SJCRH30 (cell line): ENCODE measurements around the gene ACHE. TPM values are rescaled to one million over a fixed set of nuclear protein-coding genes. Genes with fewer than 3 reads are reported as not detected.

ENCODE experiments used
- DNase-seq, 2 experiments: peaks; one replicate each; pipeline ENCODE4 v3.0.0-alpha.2; 2015 to 2020
- H3K27ac ChIP-seq: fragments of 250-450 bp; sonication (Bioruptor Pico); 2 replicates; pipeline ENCODE4 v1.5.1; 2020; ENCODE audit warnings: mild to moderate bottlenecking, moderate library complexity
- H3K27me3 ChIP-seq: fragments of 250-450 bp; sonication (Bioruptor Pico); 2 replicates; pipeline ENCODE4 v1.5.1; 2020; ENCODE audit warnings: mild to moderate bottlenecking, moderate library complexity
- H3K36me3 ChIP-seq: fragments of 250-450 bp; sonication (Bioruptor Pico); 2 replicates; pipeline ENCODE4 v1.5.1; 2020; ENCODE audit warnings: mild to moderate bottlenecking, moderate library complexity
- H3K4me1 ChIP-seq: fragments of 250-450 bp; sonication (Bioruptor Pico); 2 replicates; pipeline ENCODE4 v1.5.1; 2020; ENCODE audit warnings: mild to moderate bottlenecking, moderate library complexity
- H3K4me3 ChIP-seq: fragments of 250-450 bp; sonication (Bioruptor Pico); 2 replicates; pipeline ENCODE4 v1.5.1; 2020; ENCODE audit warnings: mild to moderate bottlenecking, moderate library complexity
- H3K9me3 ChIP-seq: fragments of 250-450 bp; sonication (Bioruptor Pico); replicated peaks from 2 replicates; pipeline ENCODE4 v1.5.1; 2020; ENCODE audit warnings: mild to moderate bottlenecking, moderate library complexity
- total RNA-seq: library from RNA; depleted of rRNA; stranded (reverse); fragments of >200 nt; shearing (Covaris generic); gene quantifications from 2 replicates; pipeline ENCODE4 v1.2.3, GENCODE V29; 2014

ACHE gene
- total RNA-seq, 1 experiment from 2014 or later = 1.5 TPM

DNA sequence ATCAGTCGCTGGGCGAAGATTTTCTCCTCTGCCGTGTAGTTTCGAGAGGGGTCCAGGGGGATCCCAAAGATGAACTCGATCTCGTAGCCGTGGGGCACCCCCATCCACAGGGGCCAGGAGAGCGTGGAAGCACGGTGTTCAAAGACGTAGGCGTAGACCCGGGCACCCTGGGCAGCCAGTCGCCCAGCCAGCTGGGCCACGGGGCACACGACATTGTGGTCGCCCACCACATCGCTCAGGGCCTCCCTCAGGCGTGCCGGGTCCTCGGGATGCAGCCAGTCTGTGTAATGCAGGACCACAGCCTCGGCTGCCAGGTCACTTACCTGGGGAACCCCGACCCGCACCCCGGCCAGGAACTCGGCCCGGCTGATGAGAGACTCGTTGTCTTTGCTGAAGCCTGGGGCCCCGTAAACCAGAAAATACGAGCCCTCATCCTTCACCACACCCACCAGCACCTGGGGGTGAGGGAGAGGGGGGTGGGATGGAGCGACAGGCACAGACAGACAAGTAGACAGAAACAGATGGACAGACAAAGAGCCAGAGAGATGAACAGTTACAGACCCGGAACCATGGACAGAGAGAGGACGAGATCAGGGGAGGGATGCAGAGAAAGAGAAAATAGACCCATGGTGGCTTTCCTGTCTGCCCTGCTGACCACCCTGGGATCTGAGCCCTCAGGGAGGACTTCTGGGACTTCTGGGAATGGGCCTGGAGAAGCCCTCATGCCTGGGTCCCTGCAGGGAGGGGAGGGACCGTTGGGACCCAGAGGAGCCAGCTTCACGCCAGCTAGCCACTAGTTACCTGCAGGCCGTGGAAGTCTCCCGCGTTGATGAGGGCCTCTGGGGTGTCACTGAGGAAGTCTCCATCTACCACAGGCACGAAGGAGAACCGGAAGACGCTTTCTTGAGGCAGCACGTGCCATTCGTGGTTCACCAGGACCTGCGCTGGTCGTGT is 3.0 kb downstream of the ACHE start:
- no peaks in the 10 kb centered on the region; the same call in 1 of the 2 replicates for H3K4me1 ChIP-seq
- no peak for DNase-seq
- H3K27me3 ChIP-seq = peaks cover 11% of the 10 kb centered on the region
- no peak overlapping the region for H3K4me3 ChIP-seq
- H3K27ac ChIP-seq = no peak overlapping the region
- peaks cover 16% of the 10 kb centered on the region for H3K36me3 ChIP-seq
- no peaks in the 10 kb centered on the region for H3K9me3 ChIP-seq

DNA sequence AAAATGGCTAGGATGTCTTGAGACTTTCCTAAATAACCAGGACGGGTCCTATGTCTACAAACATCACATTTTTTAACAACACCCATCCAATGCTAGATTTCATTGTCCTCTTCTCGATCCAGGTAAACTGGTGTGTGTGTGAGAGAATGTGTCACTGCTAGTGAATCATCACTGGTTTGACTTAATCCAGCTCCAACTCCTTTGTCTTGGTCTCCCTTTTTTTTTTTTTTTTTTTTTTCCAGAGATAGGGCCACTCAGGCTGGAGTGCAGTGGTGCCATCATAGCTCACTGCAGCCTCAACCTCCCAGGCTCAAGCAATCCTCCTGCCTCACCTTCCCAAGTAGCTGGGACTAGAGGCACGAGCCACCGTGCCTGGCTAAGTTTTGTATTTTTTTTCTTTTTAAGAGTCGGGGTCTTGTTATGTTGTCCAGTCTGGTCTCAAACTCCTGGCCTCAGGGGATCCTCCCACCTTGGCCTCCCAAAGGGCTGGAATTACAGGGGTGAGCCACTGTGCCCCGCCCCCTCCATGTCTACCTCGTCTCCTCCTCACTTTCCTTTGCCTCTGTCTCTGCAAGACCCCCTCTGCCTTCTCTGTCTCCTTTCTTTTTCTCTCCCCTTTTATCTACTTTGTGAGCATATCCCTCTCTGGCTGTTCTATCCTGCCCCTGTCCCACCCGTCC is 4.0 kb downstream of the ACHE start:
- Histone ChIP-seq H3K27ac (no peak overlapping the region), H3K27me3 (peaks cover 11% of the 10 kb centered on the region), H3K4me3 (no peak overlapping the region), H3K36me3 (peaks cover 25% of the 10 kb centered on the region), H3K9me3 (no peaks in the 10 kb centered on the region), H3K4me1 (no peaks in the 10 kb centered on the region; the same call in 1 of the 2 replicates)
- DNase-seq = no peak

DNA sequence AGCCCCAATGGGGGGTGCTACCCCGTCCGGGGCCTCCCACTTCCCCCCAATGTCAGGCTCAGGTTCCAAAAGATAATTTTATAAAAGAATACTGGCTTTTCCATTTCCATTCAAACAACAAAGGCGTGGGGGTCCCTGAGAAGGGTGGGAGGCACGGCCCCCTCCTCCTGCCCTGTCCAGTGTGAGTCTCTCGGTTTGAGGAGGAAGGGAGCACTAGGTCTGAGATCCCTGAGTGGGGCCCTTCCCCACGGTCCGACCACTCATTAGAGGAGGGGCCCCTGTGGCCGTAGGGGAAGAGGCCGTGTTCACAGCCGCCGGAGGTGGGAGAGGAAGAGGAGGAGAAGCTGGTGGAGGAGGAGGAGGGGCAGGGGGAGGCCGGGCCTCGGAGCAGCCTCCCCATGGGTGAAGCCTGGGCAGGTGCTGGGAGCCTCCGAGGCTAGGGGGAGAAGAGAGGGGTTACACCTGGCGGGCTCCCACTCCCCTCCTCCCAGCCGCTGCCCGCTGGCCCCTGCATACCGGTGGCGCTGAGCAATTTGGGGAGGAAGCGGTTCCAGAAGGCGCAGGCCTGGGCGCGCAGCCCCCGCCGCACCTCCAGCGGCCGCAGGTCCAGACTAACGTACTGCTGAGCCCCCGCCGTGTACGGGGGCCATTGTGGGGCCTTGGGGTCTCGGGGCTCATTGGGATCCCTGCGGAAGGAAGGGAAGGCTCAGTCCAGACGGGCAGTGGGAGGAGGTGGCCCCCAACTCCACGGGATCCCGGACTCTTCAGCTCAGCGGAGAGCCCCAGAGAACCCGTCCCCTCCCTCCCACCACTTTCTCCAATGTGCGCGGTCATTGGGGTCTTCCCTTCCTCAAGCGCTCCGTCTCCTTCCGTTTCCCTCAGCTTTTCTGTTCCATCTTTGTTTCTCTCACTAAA is 4.8 kb downstream of the ACHE start:
- peaks cover 5% of the 10 kb centered on the region for H3K27me3 ChIP-seq
- H3K9me3 ChIP-seq = no peaks in the 10 kb centered on the region
- H3K4me3 ChIP-seq = peak overlapping the region; percentile 70
- DNase-seq = no peak
- H3K4me1 ChIP-seq = no peaks in the 10 kb centered on the region; the same call in 1 of the 2 replicates
- H3K36me3 ChIP-seq = peaks cover 33% of the 10 kb centered on the region
- peak overlapping the region; percentile 70 for H3K27ac ChIP-seq

DNA sequence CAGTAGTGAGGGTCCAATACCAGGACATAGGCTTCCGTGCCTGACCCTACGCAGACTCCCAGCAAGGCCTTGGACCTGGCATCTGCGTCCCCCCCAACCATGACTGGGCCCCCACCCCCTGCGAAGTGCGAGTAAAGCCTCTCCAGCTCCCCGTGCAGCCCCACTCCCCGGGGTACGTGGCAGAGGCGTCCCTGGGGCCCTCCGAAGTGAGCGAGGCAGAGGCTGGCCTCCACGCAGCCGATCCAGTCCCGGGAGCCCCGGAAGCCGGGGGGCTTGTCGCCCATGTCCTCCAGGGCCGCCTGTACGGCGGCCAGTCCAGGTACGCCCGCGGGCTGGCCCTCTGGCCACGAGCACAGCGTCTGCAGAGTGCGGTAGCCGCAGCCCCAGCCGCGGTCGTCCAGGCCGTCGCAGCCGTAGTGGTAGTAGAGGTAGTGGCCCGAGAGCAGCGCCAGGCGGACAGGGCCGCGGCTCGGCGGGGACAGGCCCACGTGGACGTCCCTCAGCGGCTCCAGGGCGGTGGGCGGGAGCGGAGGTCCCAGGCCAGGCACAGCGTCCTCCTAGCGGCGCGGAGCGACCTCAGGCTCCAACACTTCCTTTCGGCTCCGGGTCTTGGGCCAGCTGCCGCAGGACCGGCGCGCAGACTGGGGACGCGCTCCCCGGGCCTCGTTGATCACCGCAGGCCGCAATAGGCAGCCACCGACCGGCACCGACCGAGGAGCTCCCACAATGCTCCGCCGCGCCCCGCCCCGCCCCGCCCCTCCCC is 6.5 kb downstream of the ACHE start, which contains the start of gene UFSP1:
TSS of gene UFSP1 (minus strand) at position 728 of the 763 bp plus-strand sequence. CDS start at position 284, 444 bp downstream.
- Histone ChIP-seq H3K27me3 (no peaks in the 10 kb centered on the region), H3K36me3 (peaks cover 49% of the 10 kb centered on the region), H3K4me1 (no peaks in the 10 kb centered on the region; the same call in 1 of the 2 replicates), H3K27ac (peak within 1 kb of the TSS; percentile 70), H3K4me3 (peak within 1 kb of the TSS; percentile 70), H3K9me3 (no peaks in the 10 kb centered on the region)
- DNase-seq = no peak

DNA sequence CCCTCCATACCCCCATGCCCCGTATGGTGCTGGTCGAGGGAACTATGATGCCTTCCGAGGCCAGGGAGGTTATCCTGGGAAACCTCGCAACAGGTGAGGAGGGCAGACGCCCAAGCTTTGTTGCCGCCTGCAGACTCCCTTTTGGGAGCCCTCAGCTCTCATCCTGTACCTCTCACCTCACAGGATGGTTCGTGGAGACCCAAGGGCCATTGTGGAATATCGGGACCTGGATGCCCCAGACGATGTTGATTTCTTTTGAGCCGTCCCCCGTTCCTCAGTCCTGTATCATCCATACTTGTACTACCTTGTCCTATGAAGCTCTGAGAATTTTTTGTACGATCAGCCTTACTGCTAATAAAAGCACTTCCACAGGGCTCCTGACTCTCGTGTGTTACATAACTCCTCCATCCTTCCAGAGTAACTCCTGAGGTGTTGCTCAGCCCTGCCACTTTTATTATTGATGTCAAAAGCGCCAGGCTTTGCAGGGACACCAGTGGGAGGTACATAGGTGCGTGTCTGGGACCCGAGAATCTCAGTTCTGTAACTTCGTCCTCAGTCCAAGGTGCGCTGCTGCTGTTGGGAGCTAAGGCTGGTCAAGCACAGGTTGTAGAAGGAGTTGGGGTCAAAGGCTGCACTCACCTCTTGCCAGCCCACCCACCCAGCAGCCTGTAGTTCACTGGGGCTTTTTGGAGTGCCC is 7.2 kb downstream of the ACHE start:
- peak overlapping the region; percentile 61; the same call in 1 of the 2 replicates for H3K27ac ChIP-seq
- H3K4me1 ChIP-seq = no peaks in the 10 kb centered on the region; the same call in 1 of the 2 replicates
- peaks cover 57% of the 10 kb centered on the region for H3K36me3 ChIP-seq
- H3K27me3 ChIP-seq = no peaks in the 10 kb centered on the region
- no peaks in the 10 kb centered on the region for H3K9me3 ChIP-seq
- H3K4me3 ChIP-seq = peak overlapping the region; percentile 70
- no peak for DNase-seq

DNA sequence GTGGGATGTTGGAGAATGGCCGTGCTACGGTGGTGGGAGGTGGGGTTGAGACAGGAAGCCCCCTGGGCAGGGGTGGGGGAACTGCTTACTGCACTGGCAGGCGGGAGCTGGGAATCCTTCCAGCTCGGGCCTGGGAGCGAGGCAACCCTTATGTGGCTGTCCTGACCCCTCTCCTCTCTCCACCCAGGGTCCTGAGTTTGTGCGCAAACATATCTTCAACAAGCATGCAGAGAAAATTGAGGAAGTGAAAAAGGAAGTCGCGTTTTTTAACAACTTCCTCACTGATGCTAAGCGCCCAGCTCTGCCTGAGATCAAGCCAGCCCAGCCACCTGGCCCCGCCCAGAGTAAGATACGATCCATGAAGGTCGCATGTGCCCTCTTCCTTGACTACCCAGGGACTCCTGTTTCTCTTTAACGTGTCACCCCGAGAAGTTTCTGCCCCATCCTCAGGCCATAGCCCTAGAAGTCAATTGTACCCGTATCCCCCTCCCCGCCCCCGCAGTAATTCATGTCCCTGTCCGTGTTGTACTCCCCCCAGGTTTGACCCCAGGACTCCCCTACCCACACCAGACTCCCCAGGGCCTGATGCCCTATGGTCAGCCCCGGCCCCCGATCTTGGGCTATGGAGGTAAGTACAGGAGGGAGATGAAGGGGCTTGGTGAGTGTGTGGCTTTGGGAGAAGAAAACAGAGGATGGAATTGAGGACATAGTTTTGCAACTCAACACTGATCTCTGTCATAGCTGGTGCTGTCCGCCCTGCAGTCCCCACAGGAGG is 8.0 kb downstream of the ACHE start:
- peaks cover 64% of the 10 kb centered on the region for H3K36me3 ChIP-seq
- no peaks in the 10 kb centered on the region for H3K27me3 ChIP-seq
- H3K9me3 ChIP-seq = no peaks in the 10 kb centered on the region
- no peaks in the 10 kb centered on the region; the same call in 1 of the 2 replicates for H3K4me1 ChIP-seq
- H3K27ac ChIP-seq = no peak overlapping the region
- no peak for DNase-seq
- no peak overlapping the region for H3K4me3 ChIP-seq

DNA sequence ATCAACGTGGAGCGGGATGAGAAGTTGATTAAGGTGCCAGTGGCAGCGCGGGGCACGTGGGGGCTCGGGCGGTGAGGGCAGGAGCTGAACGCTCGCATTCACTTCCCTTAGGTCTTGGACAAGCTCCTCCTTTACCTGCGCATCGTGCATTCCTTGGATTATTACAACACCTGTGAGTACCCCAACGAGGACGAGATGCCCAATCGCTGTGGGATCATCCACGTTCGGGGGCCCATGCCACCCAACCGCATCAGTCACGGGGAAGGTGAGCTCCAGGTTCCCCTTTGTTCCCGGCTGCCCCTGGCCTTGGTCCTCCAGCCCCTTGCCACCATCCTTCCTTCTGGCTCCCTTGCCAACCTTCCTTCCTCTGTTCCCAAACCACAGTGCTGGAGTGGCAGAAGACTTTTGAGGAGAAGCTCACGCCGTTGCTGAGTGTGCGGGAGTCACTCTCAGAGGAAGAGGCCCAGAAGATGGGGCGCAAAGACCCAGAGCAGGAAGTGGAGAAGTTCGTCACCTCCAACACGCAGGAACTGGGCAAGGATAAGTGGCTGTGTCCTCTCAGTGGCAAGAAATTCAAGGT is 8.7 kb downstream of the ACHE start:
- H3K36me3 ChIP-seq = peaks cover 69% of the 10 kb centered on the region
- H3K27me3 ChIP-seq = no peaks in the 10 kb centered on the region
- H3K4me3 ChIP-seq = no peak overlapping the region
- H3K27ac ChIP-seq = no peak overlapping the region
- DNase-seq = no peak
- H3K9me3 ChIP-seq = no peaks in the 10 kb centered on the region
- H3K4me1 ChIP-seq = no peaks in the 10 kb centered on the region; the same call in 1 of the 2 replicates

DNA sequence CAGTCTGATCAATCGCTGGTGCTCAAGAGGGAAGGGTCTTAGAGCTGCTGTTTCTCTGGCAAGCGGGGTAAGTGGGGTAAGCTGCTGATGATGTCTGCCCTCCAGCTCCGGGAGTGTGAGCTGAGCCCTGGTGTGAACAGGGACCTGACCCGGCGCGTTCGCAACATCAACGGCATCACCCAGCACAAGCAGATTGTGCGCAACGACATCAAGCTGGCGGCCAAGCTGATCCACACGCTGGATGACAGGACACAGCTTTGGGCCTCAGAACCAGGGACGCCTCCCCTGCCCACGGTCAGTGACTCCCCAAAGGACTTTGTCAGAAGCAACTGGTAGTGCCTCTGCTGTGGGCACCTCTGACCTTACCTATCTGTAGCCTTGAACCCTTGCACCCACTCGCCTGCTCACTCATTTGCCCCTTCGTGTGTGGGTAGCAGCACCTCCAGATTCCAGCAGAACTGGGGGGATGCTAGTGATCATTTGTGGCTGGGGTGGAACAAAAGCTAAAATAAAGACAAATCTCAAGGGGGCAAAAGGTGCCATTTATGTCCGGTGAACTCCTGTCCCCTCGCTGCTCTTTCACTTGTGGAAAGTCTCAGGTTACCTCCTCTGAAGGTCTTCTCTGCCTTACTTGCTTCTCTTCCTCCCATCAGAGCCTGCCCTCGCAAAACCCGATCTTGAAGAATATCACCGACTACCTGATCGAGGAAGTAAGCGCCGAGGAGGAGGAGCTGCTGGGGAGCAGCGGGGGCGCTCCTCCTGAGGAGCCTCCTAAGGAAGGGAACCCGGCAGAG is 9.3 kb downstream of the ACHE start:
- Histone ChIP-seq H3K9me3 (no peaks in the 10 kb centered on the region), H3K36me3 (peaks cover 76% of the 10 kb centered on the region), H3K27ac (no peak overlapping the region), H3K27me3 (no peaks in the 10 kb centered on the region), H3K4me3 (no peak overlapping the region), H3K4me1 (no peaks in the 10 kb centered on the region; the same call in 1 of the 2 replicates)
- DNase-seq = no peak

DNA sequence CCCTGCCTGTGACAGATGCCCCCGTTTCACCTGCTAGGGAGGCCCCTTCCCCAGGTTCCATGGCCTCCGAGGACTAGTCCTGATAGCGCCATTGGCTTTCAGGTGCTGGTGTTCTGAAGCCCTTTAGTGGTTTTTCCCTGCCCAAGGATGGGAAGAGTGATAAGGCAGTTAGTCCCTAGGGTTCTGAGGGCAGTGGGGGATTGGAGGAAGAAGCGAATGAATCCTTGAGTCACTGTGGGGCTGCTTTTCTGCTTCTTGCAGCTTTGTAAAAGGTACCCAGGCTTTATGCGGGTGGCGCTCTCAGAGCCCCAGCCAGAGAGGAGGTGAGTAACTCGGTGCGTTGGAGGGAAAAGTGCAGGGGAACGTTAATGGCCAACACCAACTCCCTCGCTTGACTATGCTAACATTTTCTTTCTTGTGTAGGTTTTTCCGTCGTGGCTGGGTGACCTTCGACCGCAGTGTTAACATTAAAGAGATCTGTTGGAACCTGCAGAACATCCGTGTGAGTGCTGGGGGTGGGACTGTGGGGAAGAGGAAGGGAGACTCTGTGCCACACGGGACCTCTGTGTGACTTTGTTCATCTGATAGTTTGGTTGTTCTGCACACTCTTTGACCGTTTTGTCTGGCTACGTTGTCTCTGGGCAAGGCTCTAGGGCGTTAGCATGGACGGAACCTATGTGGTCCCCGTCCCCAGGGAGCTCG is 10.1 kb downstream of the ACHE start:
- no peaks in the 10 kb centered on the region for H3K27me3 ChIP-seq
- H3K4me3 ChIP-seq = no peak overlapping the region
- peaks cover 84% of the 10 kb centered on the region for H3K36me3 ChIP-seq
- no peaks in the 10 kb centered on the region for H3K4me1 ChIP-seq
- no peaks in the 10 kb centered on the region for H3K9me3 ChIP-seq
- no peak overlapping the region for H3K27ac ChIP-seq
- DNase-seq = no peak

DNA sequence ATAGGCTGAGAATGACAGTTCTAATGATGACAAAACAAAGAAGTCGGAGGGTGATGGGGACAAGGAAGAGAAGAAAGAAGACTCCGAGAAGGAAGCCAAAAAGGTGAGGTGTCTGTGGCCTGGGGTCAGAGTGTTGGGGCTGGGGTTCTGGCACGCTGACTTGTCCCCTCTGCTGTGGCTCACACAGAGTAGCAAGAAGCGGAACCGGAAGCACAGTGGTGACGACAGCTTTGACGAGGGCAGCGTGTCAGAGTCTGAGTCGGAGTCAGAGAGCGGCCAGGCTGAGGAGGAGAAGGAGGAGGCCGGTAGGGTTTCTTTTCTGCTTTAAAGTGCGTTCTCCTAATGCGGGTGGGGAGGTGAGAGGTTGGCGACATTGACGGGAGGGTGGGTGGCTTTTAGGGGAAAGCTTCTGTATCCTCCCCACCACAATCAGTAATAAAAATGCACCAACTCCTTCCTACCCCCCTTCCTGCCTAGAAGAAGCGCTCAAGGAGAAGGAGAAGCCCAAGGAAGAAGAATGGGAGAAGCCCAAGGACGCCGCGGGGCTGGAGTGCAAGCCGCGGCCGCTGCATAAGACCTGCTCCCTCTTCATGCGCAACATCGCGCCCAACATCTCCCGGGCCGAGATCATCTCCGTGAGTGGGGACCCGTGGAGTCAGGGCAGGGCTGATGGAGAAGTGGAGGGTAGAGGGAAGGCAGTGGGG is 10.8 kb downstream of the ACHE start:
- Histone ChIP-seq H3K9me3 (no peaks in the 10 kb centered on the region), H3K27me3 (no peaks in the 10 kb centered on the region), H3K36me3 (peaks cover 91% of the 10 kb centered on the region), H3K4me1 (no peaks in the 10 kb centered on the region), H3K27ac (no peak overlapping the region), H3K4me3 (no peak overlapping the region)
- no peak for DNase-seq
